ENCODE results near the gene SOX15. TPM values are rescaled to one million over a fixed set of nuclear protein-coding genes. Genes with fewer than 3 reads are reported as not detected.
A peak's percentile ranks its signal among the peaks of the same experiment; 100 is the strongest.

Gene SOX15
- total and polyA plus RNA-seq, 2 of the 13 experiments (the other 11 are each of a cell fraction or from before 2014, with no cell fraction given), result 0.07 to 0.18 TPM

GRCh38 chr17:7631398-7632380 is 41.8 kb upstream of the SOX15 start:
- ATAC-seq (peak; percentile 19), FAIRE-seq (peak; percentile 40), DNase-seq (ENCODE audit: low spot score) (peak; percentile 63)
- intact Hi-C loops (cut with micrococcal nuclease; ENCODE audit: unreplicated experiment), result loop anchor here (5.0 kb wide), 2 partner anchors 41 to 56 kb away; partner anchors contain the start of genes TP53 and WRAP53
- peak overlapping the region; percentile 81 for H2AFZ ChIP-seq (ENCODE audit: low read length)
- H3K27me3 ChIP-seq (ENCODE audit: control insufficient read depth in 1 of 2, insufficient read depth in 2 of 2, low read length in 2 of 2), result no peaks in the 10 kb centered on the region; a peak in 1 of 5 replicates
- peak overlapping the region; percentile 86 for H3K4me2 ChIP-seq (ENCODE audit: low read depth, low read length)
- H3K9me3 ChIP-seq (ENCODE audit: low read length), result no peaks in the 10 kb centered on the region
- peak overlapping the region; percentile 38 to 64 (median 39) for H3K4me3 ChIP-seq (replicated peaks in 1 of 3; ENCODE audit: insufficient read depth in 1 of 3, low read depth in 2 of 3, low read length in 3 of 3)
- POLR2A ChIA-PET, result interaction anchor here (0.8 to 4.4 kb wide), 7 partner anchors 16 to 58 kb away, joined by 3 to 56 read pairs (median 9); partner anchors contain the start of genes ATP1B2, CD68, FXR2 and MPDU1
- 0% methylated on average over 11 of the region's 11 CpGs for WGBS (ENCODE audit: low lambda C conversion rate)
- H3K79me2 ChIP-seq (ENCODE audit: insufficient read depth, low read length), result peaks cover 8% of the 10 kb centered on the region
- CTCF ChIA-PET (ENCODE audit: low intra/inter-chr PET ratio, low total read pairs), result interaction anchor here (1.6 kb wide), 1 partner anchor 42 kb away, joined by 5 read pairs; no protein-coding TSS in a partner anchor
- no TSS peak for BruUV-seq (replicated peaks)
- in situ Hi-C loops (cut with HindIII; ENCODE audit: extremely low pct_ligation_motif_present, low pct_unique_long_range_greater_than_20kb), result loop anchor here (5.0 kb wide), 2 partner anchors 56 to 86 kb away; partner anchors contain the start of genes DNAH2, TP53 and WRAP53
- no peaks in the 10 kb centered on the region for H4K20me1 ChIP-seq (ENCODE audit: insufficient read depth, low read length)
- H3K36me3 ChIP-seq (replicated peaks in 1 of 2; ENCODE audit: control insufficient read depth in 1 of 2, insufficient read depth in 2 of 2, low read length in 2 of 2), result no peaks in the 10 kb centered on the region
- H3K27ac ChIP-seq (ENCODE audit: extremely low read length, insufficient read depth, low read length), result peak overlapping the region; percentile 46
- peaks cover 56% of the 10 kb centered on the region for H3K4me1 ChIP-seq (ENCODE audit: insufficient read depth, low read length)
- peak overlapping the region; percentile 60; the same call in 1 of the 2 replicates for H3K9ac ChIP-seq (ENCODE audit: insufficient read depth, low read depth, low read length)
- TF ChIP-seq ZNF770 (CRISPR knock-in tag; IDR thresholded peaks at IDR 0.05) (peak; percentile 99), ZNF572 (CRISPR knock-in tag; IDR thresholded peaks at IDR 0.05) (no peak), GLMP (CRISPR knock-in tag; IDR thresholded peaks at IDR 0.05; ENCODE audit: borderline replicate concordance) (no peak), MAX (IDR thresholded peaks at IDR 0.05) (no peak), ZNF775 (CRISPR knock-in tag; IDR thresholded peaks at IDR 0.05; ENCODE audit: borderline replicate concordance) (no peak), HHEX (CRISPR knock-in tag; IDR thresholded peaks at IDR 0.05) (no peak), MED1 (CRISPR knock-in tag; IDR thresholded peaks at IDR 0.05) (0 out of 2 replicates have a peak, but pooled peaks have one; percentile 12), DMTF1 (CRISPR knock-in tag; IDR thresholded peaks at IDR 0.05) (no peak), STAG1 (CRISPR knock-in tag; IDR thresholded peaks at IDR 0.05) (no peak), RBAK (CRISPR knock-in tag; IDR thresholded peaks at IDR 0.05) (no peak), TGIF2 (CRISPR knock-in tag; IDR thresholded peaks at IDR 0.05) (no peak), ZNF772 (CRISPR knock-in tag; IDR thresholded peaks at IDR 0.05) (no peak), ZNF251 (CRISPR knock-in tag; IDR thresholded peaks at IDR 0.05) (no peak), TBX3 (IDR thresholded peaks at IDR 0.05; ENCODE audit: borderline replicate concordance) (no peak), POGK (CRISPR knock-in tag; conservative IDR thresholded peaks at IDR 0.05) (no peak)

Data from HepG2 (cell line).